ENCODE data around the gene SPINDOC.

DNA sequence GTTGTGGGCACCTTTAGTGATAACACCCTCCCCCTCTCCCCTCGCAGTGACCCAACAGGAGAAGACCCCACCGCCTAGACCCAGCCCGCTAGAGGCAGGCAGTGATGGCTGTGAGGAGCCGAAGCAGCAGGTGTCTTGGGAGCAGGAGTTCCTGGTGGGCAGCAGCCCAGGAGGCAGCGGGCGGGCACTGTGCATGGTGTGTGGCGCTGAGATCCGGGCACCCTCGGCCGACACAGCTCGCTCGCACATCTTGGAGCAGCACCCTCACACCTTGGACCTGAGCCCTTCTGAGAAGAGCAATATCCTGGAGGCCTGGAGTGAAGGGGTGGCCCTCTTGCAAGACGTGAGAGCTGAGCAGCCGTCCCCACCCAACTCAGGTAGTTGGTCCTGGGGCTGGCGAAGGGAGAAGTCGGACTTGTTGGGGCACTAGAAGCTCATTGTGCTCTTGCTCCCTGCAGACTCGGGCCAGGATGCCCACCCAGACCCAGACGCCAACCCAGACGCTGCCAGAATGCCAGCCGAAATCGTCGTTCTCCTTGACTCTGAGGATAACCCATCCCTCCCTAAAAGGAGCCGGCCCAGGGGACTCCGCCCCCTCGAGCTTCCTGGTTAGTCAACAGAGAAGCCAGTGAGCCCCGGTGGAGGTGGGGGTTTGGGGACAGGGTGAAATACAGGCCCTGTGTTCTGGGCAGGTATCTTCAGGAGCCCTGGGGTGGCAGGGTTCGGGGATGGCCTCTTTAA, 4.7 kb downstream of the SPINDOC start:
- TF ChIP-seq CTCF (IDR thresholded peaks at IDR 0.05; ENCODE audit: low read depth, low read length) (no peak), POLR2A (IDR thresholded peaks at IDR 0.05; ENCODE audit: extremely low read depth, insufficient read length) (no peak)
- TF ChIP-seq, protein P1, sequence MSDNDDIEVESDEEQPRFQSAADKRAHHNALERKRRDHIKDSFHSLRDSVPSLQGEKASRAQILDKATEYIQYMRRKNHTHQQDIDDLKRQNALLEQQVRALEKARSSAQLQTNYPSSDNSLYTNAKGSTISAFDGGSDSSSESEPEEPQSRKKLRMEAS (IDR thresholded peaks at IDR 0.05; ENCODE audit: low read depth, low read length) = no peak

Data from NB4 (cell line).